Measurements from ENCODE around the gene SLC1A6. TPM values are rescaled to one million over a fixed set of nuclear protein-coding genes. Genes with fewer than 3 reads are reported as not detected.

SLC1A6 gene
- polyA plus RNA-seq, 1 of the 3 experiments (the other 2 are of a cell fraction), result not detected

- ChIA-PET CTCF (interaction anchor here (1.3 kb wide), 1 partner anchor 34 kb away, joined by 3 read pairs; no protein-coding TSS in a partner anchor), POLR2A (no interaction called here)
- Histone ChIP-seq H3K4me2 (no peak overlapping the region), H3K27me3 (ENCODE audit: insufficient read depth) (no peaks in the 10 kb centered on the region), H3K36me3 (replicated peaks in 1 of 2; ENCODE audit: control insufficient read depth in 1 of 2, insufficient read depth in 2 of 2, low read length in 1 of 2) (no peaks in the 10 kb centered on the region), H3K27ac (ENCODE audit: low read depth in 2 of 2, low read length in 1 of 2) (no peak overlapping the region), H3K9me3 (no peaks in the 10 kb centered on the region), H3K4me1 (ENCODE audit: control insufficient read depth in 1 of 2, insufficient read depth in 2 of 2, low read depth in 1 of 2, low read length in 1 of 2) (no peaks in the 10 kb centered on the region), H3K79me2 (ENCODE audit: insufficient read depth) (no peaks in the 10 kb centered on the region), H3K9ac (no peak overlapping the region), H4K20me1 (ENCODE audit: insufficient read depth) (no peaks in the 10 kb centered on the region), H3K4me3 (ENCODE audit: low read depth in 2 of 2, low read length in 1 of 2) (no peak overlapping the region), H3K9me2 (no peaks in the 10 kb centered on the region), H2AFZ (ENCODE audit: low read depth) (no peak overlapping the region), H3F3A (replicated peaks; ENCODE audit: insufficient read depth) (no peaks in the 10 kb centered on the region)
- WGBS (ENCODE audit: low lambda C conversion rate), result 0% methylated on average over 1 of the region's 1 CpG
- no peak for DNase-seq
- TF ChIP-seq GABPA (IDR thresholded peaks at IDR 0.05; ENCODE audit: low read depth), result no peak
- no peak for TF ChIP-seq RFX5 (IDR thresholded peaks at IDR 0.05; ENCODE audit: low read length)
- no peak for TF ChIP-seq ZBTB33 (IDR thresholded peaks at IDR 0.05; ENCODE audit: borderline replicate concordance, low read depth)
- no peak for TF ChIP-seq EP300 (IDR thresholded peaks at IDR 0.05; ENCODE audit: borderline replicate concordance in 1 of 2, low read depth in 1 of 2, low read length in 1 of 2)
- no peak for TF ChIP-seq MAX (IDR thresholded peaks at IDR 0.05; ENCODE audit: low read depth)
- no peak for TF ChIP-seq SMC3 (IDR thresholded peaks at IDR 0.05; ENCODE audit: low read depth, low read length)
- TF ChIP-seq RCOR1 (IDR thresholded peaks at IDR 0.05; ENCODE audit: low read length), result no peak
- TF ChIP-seq NRF1 (IDR thresholded peaks at IDR 0.05; ENCODE audit: low read depth, low read length), result no peak
- TF ChIP-seq MXI1 (IDR thresholded peaks at IDR 0.05; ENCODE audit: low read depth, low read length), result no peak
- TF ChIP-seq TCF12 (IDR thresholded peaks at IDR 0.05), result no peak
- no peak for TF ChIP-seq RAD21 (IDR thresholded peaks at IDR 0.05; ENCODE audit: low read length)
- TF ChIP-seq ELF1 (IDR thresholded peaks at IDR 0.05), result no peak
- no peak for TF ChIP-seq USF1 (IDR thresholded peaks at IDR 0.05; ENCODE audit: borderline replicate concordance, low read depth)
- TF ChIP-seq EZH2phosphoT487 (IDR thresholded peaks at IDR 0.05; ENCODE audit: borderline replicate concordance, low read depth), result no peak
- TF ChIP-seq FOXJ3 (CRISPR knock-in tag; IDR thresholded peaks at IDR 0.05), result no peak
- no peak for TF ChIP-seq FOSL2 (IDR thresholded peaks at IDR 0.05; ENCODE audit: borderline replicate concordance, low read depth)
- no peak for TF ChIP-seq GATA2 (CRISPR knock-in tag; IDR thresholded peaks at IDR 0.05)
- no peak for TF ChIP-seq YY1 (IDR thresholded peaks at IDR 0.05; ENCODE audit: low read depth)
- no peak for TF ChIP-seq USF2 (IDR thresholded peaks at IDR 0.05; ENCODE audit: borderline replicate concordance, low read depth, low read length)
Measured at GRCh38 chr19:14933506-14933905, 46.2 kb downstream of the SLC1A6 start.

Data from SK-N-SH (cell line).